NB4 (cell line): ENCODE measurements around the gene ADGRD2.

Source experiments
- DNase-seq: peaks from one replicate; pipeline ENCODE4 v3.0.0; 2010; ENCODE audit warnings: low read depth
- H3K4me3 ChIP-seq: one replicate; pipeline ENCODE4 v1.5.1; 2011; ENCODE audit warnings: mild to moderate bottlenecking, low read depth, low read length, moderate library complexity
- CTCF ChIP-seq: IDR thresholded peaks from one replicate; pipeline ENCODE4 v1.5.1; 2012; ENCODE audit warnings: low read depth, low read length
- MYC ChIP-seq: IDR thresholded peaks from 2 replicates; pipeline ENCODE4 v1.6.1; 2011; ENCODE audit warnings: low read depth, low read length
- POLR2A ChIP-seq: IDR thresholded peaks from 2 replicates; pipeline ENCODE4 v1.6.1; 2011; ENCODE audit warnings: mild to moderate bottlenecking; ENCODE audit not compliant: insufficient read length; ENCODE audit errors: extremely low read depth
- TF ChIP-seq, protein P1 (sequence below): IDR thresholded peaks from 2 replicates; pipeline ENCODE4 v1.6.1; 2011; ENCODE audit warnings: low read depth, low read length

Gene ADGRD2

GRCh38 chr9:124497441-124497840 is 47.2 kb downstream of the ADGRD2 start:
- DNase-seq = no peak
- TF ChIP-seq, protein P1, sequence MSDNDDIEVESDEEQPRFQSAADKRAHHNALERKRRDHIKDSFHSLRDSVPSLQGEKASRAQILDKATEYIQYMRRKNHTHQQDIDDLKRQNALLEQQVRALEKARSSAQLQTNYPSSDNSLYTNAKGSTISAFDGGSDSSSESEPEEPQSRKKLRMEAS = no peak
- TF ChIP-seq CTCF (no peak), POLR2A (no peak), MYC (no peak)
- H3K4me3 ChIP-seq = no peak overlapping the region

DNA sequence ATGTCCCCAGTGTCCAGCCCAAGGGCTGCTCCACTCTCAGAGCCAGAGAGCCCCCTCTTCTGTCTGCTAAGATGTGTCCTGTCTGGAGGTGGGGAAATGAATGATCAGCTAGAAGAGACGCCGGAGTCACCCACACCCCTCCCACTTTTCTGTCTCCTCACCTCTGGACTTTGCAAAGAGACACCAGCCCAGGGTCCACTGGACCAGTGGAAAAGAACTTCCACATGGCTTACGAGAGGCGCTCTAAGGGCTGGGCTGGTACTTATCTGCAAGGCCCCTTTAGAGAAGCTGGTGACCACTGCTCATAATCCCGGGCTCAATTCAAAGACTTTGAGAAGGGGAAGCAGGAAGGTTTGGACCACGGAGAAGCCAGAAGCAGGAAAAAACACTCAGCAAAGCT is 47.8 kb downstream of the ADGRD2 start:
- TF ChIP-seq, protein P1 = no peak
- TF ChIP-seq MYC (no peak), POLR2A (no peak), CTCF (no peak)
- DNase-seq = no peak
- H3K4me3 ChIP-seq = no peak overlapping the region

- no peak overlapping the region for H3K4me3 ChIP-seq
- no peak for TF ChIP-seq MYC
- TF ChIP-seq, protein P1 = no peak
- no peak for TF ChIP-seq CTCF
- no peak for TF ChIP-seq POLR2A
- DNase-seq = no peak
Observed at GRCh38 chr9:124498499-124499146, 48.4 kb downstream of the ADGRD2 start.

DNA sequence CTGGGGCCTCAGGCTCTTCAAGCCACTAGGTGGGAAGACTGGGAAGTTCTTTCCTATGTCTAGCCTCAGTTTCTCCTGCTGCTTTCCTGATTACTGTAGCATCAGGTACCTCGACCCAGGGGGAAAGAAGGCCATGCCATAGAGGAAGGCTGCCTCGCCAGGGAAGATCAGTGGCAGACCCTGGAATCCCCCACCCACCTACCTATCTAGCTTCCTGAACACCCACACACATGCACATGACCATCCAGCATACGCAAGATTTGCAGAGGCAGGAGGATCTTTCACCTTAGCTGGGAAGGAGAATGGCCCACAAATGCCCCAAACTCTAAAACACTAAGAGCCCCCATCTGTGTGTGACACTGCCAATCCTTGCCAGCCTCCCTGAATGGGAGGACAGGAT is 49.0 kb downstream of the ADGRD2 start:
- no peak for DNase-seq
- H3K4me3 ChIP-seq = no peak overlapping the region
- TF ChIP-seq CTCF (no peak), POLR2A (no peak), MYC (no peak)
- TF ChIP-seq, protein P1 = no peak

- no peak overlapping the region for H3K4me3 ChIP-seq
- TF ChIP-seq MYC = no peak
- no peak for TF ChIP-seq CTCF
- no peak for TF ChIP-seq POLR2A
- TF ChIP-seq, protein P1 = no peak
- no peak for DNase-seq
Observed at GRCh38 chr9:124500028-124500795, 50.0 kb downstream of the ADGRD2 start.
